NCI-H146 (cell line): Measurements from ENCODE around the gene CAVIN1.
"Not testable (repeated sequence)": the region's sequence is repeated elsewhere in the genome, so short reads cannot be mapped to it uniquely, and the experiment has no call there.

ENCODE experiments used
- DNase-seq: peaks from one replicate; lab custom pipeline; 2025; lab: John Stamatoyannopoulos, UW

CAVIN1 gene

DNA sequence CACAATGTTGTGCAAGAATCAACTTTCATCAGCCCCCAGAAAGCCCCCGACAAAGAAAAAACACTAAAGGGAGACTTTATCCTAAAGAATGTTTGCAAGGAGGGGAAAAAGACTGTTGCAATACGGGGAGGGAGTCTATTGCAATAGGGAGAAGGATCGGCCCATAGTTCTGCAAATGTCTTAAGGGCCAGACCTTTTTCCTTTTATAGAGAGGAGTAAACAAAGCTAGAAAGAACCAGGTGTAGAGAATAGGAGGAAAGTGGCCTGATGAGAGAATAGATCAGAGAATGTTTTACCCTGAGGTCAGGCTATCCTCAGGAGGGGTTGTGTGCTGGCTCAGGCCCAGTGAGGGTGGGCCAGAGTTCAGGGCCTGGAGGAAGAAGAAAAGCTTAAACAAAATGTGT, 8.7 kb upstream of the CAVIN1 start:
- no peak for DNase-seq

DNA sequence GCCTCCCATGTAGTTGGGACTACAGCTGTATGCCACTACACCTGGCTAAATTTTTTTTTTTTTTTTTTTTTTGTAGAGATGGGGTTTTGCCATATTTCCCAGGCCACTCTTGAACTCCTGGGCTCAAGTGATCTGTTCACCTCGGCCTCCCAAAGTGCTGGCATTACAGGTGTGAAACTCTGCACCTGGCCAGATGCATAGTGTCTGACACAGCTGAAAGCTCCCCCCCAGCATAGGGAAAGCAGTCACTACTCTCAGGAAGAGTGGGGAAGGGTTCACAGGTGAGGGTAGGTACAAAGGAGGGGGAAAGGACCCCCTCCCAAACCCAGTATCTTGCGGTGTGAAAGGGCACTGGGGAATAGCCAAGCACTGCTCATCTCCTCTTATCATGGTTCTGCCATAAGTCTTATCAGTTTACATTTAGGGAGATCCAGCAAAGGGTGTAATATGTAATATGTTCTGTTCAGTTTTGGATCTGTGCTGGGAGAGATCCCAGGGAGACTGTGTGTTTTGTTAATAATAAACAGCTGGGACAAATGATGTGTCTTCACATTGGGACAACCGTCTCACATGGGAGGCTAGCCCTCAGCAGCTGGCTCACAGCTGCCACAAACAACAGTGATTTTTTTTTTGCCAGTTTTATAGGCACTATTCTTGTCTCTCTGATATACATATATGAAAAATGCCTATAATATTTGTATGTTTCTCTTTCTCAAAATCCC, 6.8 kb upstream of the CAVIN1 start:
- no peak for DNase-seq

DNA sequence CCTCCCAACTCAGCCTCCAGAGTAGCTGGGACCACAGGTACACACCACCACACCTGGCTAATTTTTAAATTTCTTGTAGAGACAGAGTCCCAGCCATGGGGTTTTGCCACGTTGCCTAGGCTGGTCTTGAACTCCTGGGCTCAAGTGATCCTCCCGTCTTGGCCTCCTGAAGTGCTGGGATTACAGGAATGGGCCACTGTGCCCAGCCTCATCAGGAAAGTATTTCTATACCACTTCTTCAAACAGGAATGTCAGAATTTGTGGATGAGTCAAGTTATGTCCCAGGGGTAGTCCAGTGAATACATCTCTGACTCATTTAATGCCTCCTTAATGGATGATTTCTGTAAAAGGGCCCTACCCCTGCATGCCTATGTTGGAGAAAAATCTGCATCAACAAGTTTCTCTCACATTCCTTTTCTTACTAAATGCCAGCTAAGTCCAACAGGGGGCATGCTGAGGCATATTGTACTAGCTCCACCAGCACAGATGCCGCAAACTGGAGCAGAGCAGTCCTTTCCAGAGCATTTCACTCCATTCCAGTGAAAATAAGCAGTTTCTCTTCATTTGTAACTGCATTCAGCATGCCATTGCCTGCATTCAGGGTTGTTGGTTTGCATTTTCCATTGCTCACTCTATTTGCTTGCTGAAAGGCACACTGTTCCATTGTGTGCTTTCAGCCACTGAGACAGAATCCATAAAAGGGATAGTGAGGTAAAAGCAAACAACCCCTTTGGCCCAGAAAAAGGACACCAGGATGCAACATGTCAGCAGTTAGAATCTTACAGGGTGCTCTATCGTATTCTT, 5.3 kb upstream of the CAVIN1 start:
- DNase-seq, result peak; percentile 53

DNA sequence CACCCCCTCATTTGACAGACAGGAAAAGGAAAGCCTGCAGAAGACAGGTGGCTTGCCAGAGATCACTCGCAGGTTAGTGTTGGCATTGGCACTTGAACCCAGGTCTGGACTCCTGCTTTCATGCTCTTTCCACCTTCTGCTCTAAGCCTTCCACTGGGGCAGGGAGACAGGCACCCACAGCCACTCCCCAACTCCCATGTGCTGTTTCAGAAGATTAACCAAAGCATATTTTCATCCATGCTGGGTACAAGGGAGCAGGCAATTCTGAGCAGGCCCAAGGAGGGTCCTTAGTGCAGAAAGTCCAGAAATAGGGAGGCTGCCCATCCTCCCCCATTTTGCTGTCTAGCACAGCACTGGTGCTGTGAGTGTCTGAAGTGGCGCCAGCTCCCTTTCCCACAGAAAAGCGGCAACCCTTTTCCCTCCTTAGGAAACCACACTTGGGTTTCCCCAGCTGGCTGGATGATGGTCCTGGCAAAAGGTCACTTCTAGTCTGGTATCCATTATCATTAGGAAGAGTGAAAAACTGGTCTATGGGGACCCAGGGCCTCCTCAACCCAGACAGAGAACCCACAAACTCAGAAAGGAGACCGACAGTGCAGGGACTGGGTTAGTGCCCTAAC, 2.0 kb upstream of the CAVIN1 start:
- no peak for DNase-seq

DNA sequence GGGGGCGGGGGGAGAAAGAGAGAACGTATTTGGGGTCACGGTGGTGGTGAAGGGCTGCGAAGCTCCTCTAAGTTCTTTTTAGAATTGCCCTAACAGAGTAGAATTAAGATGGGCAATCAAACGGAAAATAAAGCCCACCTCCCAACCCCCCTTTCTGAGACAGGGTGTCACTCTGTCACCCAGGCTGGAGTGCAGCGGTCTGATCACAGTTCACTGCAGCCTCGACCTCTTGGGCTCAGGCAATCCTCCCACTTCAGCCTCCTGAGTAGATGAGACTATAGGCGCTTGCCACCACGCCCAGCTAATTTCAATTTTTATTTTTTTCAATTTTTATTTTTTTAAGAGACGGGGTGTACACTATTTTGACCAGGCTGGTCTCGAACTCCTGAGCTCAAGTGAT, 710 bp upstream of the CAVIN1 start:
- no peak for DNase-seq

DNA sequence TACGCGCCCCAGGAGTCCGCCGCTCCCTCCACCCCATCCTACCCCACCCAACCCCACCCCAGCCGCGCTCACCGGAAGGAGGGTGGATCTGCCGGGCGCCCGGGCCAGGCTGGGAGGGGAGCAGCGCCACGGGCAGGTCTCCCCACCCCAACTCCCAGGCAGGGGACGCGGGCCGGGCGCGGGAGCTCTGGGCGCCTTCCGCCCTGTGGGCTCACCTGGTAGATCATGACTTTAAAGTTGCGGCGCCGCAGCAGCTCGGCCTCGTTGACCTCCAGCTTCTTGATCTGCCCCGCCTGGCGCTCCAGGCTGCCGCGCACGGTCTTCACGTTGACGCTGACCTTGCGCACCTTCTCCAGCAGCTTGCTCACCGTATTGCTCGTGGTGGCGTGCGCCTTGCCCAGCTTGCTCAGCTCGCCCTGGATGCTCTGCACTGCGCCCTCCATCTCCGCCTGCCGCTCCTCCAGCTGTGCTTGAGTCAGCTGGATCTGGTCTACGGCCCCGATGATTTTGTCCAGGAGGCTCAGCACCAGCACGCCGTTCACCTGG, 571 bp downstream of the CAVIN1 start:
- DNase-seq, result peak; percentile 25

DNA sequence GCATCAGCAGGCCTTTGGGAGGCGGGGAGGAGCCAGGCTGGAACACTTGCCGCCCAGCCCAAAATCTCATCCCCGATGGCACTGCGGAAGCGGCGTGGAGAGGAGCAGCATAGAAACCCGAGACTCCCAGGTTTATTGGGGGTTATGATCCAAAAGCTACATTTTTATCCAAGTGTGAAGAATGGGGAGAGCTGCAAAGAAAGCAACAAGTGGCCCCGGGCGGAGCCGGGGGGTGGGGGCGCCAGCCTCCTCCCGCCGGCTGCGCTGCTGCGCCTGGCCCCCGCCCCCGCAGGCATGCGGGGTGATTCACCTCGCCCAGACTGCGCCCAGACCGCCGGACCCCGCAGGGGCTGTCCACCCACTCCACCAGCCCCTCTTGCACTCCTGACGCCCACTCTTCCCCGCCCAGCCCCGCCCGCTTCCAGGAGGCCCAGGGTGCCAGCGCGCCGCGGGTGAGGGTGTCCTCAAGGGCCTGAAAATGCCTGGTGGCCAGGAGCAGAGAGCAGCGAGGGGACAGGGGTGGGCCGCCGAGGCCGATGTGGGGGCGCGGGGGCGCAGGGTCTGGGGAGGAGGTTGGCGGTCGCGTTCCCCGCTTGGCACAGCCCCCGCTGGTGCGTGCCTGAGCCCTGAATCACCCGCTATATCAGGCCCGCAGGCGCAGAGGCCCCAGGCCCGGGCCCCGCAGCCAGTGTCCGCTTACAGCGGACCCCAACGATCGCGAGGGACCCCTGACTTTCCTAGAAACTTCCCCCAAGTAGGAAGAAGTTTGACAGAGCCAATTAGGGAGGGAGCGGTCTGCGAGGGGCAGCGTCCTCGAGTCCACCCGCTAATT, 1.3 kb downstream of the CAVIN1 start:
- no peak for DNase-seq

DNA sequence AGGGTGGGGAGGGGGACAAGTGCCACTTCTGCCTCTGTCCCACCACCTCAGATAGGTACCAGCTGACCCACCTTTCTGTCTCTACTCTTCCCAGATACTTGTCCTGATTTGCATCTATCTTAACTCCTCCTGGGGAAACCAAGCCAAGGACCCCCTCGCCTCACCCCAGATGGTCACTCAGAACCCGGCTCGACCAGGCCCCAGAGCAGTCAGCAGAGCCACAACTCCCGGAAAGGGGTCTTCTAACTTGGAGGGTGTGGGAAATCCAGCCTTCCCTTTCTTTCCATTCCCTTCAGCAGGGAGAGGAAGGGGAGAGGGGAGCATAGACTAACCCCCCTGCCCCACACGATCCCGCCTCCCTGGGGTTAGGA, 1.9 kb downstream of the CAVIN1 start:
- no peak for DNase-seq

DNA sequence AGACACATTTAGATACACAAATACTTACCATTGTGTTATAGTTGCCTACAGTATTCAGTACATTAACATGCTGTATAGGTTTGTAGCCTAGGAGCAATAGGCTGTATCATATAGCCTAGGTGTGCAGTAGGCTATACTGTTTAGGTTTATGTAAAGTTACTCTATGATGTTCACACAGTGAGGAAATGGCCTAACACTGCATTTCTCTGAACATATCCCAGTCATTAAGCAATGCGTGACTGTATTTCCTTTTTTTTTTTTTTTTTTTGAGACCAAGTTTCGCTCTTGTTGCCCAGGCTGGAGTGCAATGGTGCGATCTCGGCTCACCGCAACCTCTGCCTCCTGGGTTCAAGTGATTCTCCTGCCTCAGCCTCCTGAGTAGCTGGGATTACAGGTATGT, 5.1 kb downstream of the CAVIN1 start:
- DNase-seq, result not testable (repeated sequence)

DNA sequence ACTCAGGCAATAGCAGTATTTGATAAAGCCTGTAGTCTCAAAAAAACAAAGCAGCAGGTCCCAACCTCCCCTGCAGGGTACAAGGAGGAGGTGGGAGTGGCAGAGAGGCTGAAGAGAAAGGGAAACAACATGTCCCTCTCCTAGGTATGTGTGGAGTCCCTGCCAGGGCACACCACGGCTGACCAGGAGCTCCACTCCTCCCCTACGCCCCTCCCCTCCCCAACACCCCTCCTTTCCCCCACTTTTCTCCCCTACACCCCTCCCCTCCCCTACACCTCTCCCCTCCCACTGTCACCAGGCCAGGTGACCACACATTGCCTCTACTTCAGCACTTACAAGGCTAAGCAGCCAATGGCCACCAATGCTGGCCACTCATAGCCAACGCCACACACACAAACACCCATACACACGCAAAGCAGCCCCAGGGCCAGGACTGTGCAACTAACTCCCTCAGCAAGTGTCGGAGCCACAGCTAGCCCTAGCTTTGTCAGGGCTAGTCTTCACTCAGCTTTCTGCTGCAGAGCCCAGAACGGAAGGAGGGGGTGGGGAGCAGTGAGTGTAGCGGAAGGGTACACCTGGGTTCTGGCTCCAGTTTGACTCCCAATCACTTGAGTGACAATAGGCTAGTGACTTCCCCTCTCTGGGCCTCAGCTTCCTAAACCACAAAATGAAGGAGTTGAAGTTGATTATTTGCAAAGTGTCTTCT, 8.2 kb downstream of the CAVIN1 start:
- DNase-seq, result no peak

DNA sequence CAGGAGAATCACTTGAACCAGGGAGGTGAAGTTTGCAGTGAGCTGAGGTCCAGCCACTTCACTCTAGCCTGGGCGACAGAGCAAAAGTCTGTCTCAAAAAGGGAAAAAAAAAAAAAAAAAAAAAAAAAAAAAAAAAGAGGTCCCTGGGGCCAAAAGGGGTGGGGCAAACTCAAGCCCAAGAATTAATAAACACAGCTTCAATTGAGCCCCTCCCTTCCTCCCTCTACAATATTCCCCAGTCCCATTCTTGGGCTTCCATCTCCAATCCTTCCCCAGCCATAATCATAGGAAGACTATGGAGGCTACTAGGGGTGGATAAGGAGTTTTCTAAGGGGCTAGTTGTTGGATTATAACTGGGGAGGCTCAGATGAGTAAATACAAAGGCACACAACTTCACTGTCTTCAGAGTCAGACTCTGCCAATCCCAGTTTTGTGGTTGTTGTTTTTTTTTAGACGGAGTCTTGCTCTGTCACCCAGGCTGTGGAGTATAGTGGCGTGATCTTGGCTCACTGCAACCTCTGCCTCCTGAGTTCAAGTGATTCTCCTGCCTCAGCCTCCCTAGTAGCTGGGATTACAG, 9.5 kb downstream of the CAVIN1 start:
- no peak for DNase-seq

DNA sequence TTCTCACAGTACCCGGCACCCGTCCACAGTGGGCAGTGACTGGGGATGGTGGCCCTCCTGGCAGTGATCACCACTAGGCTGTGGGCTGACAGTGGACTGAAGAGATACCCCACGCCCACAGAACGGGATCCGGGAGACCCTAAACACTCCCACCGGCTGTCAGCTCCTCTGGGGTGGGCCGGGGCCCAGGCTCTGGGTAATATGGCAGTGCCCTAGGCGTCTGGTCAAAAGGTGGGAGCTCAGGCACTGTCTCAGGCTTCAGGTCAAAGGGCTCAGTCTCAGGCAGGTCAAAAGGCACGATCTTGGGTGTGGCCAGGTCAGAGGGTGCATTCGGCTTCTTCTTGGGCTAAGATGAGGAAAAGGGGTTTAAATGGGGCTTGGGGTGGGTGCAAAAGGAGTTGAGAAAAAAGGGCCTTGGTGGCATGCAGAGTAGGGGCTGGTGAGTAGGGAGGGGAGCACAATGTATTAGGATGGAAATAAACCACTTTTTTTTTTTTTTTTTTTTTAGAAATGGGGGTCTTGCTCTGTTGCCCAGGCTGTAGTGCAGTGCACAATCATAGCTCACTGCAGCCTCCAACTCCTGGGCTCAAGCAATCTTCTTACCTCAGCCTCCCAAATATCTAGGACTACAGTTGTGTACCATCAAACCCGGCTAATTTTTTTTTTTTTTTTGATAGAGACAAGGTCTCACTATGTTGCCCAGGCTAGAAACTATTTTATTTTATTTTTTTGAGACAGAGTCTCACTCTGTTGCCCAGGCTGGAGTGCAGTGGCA, 11.0 kb downstream of the CAVIN1 start:
- DNase-seq, result no peak

DNA sequence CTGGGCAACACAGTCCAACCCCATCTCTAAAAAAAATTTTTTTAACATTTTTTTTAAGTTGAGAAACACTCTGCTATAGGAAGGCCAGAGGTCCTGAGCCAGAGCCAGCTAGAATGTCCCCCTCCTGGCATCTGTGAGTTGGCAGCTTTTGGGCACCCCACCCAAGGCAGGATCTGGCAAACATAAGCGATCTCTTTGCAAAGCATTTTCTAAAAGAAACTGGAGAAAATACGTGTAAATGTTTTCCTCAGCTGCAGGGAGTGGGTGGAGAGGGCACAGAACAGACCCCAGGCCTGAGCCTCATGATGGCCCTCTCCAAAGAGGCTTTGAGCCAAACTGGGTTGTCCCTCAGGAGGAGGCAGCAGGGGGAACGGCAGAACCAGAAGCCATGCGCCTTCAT, 11.7 kb downstream of the CAVIN1 start:
- DNase-seq, result no peak

DNA sequence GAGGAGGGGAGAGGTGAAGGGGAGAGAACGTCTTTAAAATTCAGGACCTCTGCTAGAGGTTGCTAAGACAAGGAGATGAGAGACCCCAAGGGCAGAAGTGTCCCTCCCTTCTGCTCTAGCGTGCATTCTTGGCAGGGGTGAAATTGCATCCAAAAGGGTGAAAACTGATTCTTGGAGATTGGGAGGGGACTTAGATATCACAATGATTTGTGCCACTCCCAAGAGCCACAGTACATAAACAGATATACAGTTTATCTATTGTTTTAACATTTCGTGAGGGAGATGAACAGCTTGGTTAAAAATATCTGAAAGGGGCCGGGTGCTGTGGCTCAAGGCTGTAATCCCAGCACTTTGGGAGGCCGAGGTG, 12.8 kb downstream of the CAVIN1 start:
- no peak for DNase-seq

DNA sequence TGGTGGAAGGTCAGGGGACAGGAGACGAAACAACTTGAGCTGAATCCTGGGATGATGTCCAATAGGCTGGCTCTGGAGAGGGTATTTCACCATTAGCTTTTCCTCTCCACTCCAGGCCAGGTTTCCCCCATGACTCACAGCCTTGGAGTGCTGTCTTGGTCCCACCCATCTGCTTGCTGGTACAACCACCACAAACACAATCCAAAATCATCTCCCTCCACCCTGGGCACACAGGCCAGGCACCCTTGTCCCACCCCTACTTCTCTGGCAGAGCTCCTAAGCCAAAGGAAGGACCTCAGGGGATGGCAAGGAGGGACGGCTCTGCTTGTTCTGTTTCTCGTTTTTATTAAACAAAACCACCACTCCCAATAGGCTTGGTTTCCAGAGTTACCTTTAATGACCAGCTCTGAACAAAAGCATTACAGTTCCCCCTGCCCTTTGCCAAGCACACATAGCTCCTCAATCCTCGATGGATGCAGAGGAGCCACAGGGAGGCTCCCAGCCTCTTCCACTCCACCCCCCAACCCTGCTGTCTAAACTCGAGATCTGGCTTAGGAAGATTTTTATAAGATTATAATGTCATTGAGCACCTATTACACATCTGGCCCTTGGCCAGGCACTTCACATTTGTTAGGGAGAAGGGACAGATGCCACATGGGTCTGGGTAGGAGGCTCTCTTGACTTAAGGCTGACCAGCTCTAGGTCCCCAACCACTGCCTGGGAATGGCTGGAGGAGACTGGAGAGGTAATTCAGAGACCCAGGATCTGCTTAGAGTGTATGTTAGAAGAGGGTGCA, 13.3 kb downstream of the CAVIN1 start:
- DNase-seq, result no peak

DNA sequence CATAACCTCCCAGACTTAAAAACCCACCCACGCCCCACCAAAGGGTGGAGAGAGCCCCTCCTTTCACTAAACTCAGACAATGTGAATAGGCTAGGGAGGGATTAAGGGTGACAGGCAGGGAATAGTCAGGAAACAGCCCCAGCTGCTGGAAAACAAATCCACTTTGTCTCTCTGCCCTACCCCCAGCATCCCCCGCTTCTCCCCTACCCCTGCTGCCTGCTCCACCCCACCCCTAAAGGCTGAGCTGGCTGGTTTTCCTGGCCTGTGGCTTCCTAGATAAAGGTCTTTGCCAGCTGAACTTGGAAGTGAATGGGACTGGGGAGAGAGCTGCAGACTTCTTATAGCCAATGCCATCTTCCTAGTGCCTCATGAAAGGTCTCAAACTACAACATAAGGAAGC, 15.0 kb downstream of the CAVIN1 start:
- DNase-seq, result no peak

DNA sequence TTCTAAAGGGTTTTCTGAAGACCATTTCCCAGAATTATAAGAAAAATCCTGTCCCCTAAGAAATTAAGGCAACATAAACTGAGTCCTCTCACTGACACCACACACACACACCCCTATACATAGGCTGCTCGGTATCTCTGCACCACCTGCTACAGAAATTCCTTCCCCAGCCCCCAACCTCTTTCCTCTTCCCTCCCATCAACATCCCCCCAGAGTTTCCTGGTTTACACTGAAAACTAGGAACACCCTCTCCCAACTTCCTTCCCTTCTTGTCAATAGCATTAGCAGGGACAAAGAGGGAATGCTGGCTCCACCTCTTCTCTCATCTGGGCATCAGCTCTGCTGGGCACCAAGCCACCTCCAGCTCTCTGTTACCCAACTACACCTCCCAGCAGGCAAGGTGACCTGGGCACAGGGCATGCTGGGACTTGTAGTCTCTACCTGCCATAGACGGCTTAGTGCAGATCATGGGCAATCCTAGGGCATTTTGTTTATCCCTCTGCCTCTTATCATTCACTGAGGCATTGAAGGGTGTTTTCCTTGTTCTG, 15.7 kb downstream of the CAVIN1 start:
- peak; percentile 63 for DNase-seq

DNA sequence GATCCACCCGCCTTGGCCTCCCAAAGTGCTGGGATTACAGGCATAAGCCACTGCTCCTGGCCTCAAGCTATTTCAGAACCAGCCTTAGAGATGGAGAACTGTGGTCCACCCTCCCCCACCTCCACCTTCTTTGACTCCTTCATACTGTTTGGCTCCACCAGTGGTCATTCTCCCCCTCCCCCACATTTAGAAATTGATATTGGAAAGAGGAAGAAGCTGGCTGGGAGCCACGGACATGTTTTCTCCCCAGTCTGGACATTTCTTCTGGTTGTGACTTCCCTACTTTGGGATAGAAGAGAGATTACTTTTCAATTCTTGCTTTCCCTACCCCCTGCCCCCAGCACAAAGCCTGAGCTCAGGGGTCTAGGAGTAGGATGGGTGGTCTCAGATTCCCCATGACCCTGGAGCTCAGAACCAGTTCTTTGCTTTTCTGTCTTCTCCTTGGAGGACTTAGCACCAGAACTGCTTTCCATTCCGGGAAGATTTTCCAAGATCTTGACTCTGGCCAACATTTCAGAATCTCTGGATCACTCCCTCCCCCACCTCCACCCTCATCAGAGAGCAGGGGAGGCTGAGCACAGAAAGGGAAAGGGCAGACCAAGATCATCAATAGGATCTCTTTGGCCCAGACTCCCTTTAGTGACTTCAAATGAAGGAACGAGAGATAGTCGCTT, 16.3 kb downstream of the CAVIN1 start:
- no peak for DNase-seq
